ENCODE measurements around the gene TBX4. TPM values are rescaled to one million over a fixed set of nuclear protein-coding genes. Genes with fewer than 3 reads are reported as not detected.
A peak's percentile ranks its signal among the peaks of the same experiment; 100 is the strongest.

TBX4 gene
- total and polyA plus RNA-seq, 2 of the 13 experiments (the other 11 are each of a cell fraction or from before 2014, with no cell fraction given) = 0.11 to 1.1 TPM

- TF ChIP-seq ZNF598 (CRISPR knock-in tag; IDR thresholded peaks at IDR 0.05; ENCODE audit: borderline replicate concordance) = no peak
- no peak for TF ChIP-seq ZNF138 (CRISPR knock-in tag; IDR thresholded peaks at IDR 0.05; ENCODE audit: low read depth)
- no peak for TF ChIP-seq ZNF552 (CRISPR knock-in tag; IDR thresholded peaks at IDR 0.05; ENCODE audit: borderline replicate concordance)
- no peak for TF ChIP-seq ARNT2 (CRISPR knock-in tag; IDR thresholded peaks at IDR 0.05; ENCODE audit: low read depth)
- TF ChIP-seq NFE2 (CRISPR knock-in tag; IDR thresholded peaks at IDR 0.05) = no peak
- TF ChIP-seq ZNF414 (CRISPR knock-in tag; IDR thresholded peaks at IDR 0.05) = no peak
- TF ChIP-seq AHDC1 (CRISPR knock-in tag; IDR thresholded peaks at IDR 0.05; ENCODE audit: borderline replicate concordance) = no peak
- no peak for TF ChIP-seq ZBTB3 (CRISPR knock-in tag; IDR thresholded peaks at IDR 0.05; ENCODE audit: borderline replicate concordance, low read depth)
- no peak for TF ChIP-seq ZNF704 (CRISPR knock-in tag; IDR thresholded peaks at IDR 0.05; ENCODE audit: borderline replicate concordance)
- 0 out of 4 replicates have a peak, but pooled peaks of 1 of the 2 experiments have one; percentile 33 for TF ChIP-seq KLF16 (CRISPR knock-in tag; IDR thresholded peaks at IDR 0.05)
- TF ChIP-seq ZNF44 (CRISPR knock-in tag; IDR thresholded peaks at IDR 0.05) = no peak
- TF ChIP-seq ZNF563 (CRISPR knock-in tag; IDR thresholded peaks at IDR 0.05) = no peak
- no peak for TF ChIP-seq SMYD3 (CRISPR knock-in tag; IDR thresholded peaks at IDR 0.05)
- TF ChIP-seq ATF6 (CRISPR knock-in tag; conservative IDR thresholded peaks at IDR 0.05) = no peak
- no peak for TF ChIP-seq BCL3 (CRISPR knock-in tag; IDR thresholded peaks at IDR 0.05)
- TF ChIP-seq CREB1 (IDR thresholded peaks at IDR 0.05) = no peak
- TF ChIP-seq CREB1 (CRISPR knock-in tag; IDR thresholded peaks at IDR 0.05) = 0 out of 2 replicates have a peak, but pooled peaks have one; percentile 28
Observed at GRCh38 chr17:61429274-61429673, 22.9 kb upstream of the TBX4 start (continued).

Measured in HepG2 (cell line).